Neuron (in vitro differentiated cells): ENCODE data around the gene IQSEC1.

Source experiments
- H2AFZ ChIP-seq: one replicate; pipeline ENCODE4 v1.6.1; 2013; ENCODE audit warnings: low read depth, mild to moderate bottlenecking, inconsistent platforms, low read length, moderate library complexity
- H3K27me3 ChIP-seq: one replicate; pipeline ENCODE4 v1.6.1; 2013; ENCODE audit warnings: low read length; ENCODE audit not compliant: insufficient read depth
- H3K36me3 ChIP-seq: one replicate; pipeline ENCODE4 v1.6.1; 2013; ENCODE audit warnings: low read length; ENCODE audit not compliant: insufficient read depth
- H3K4me1 ChIP-seq: one replicate; pipeline ENCODE4 v1.6.1; 2013; ENCODE audit warnings: low read length; ENCODE audit not compliant: insufficient read depth
- H3K4me3 ChIP-seq: 2 replicates; pipeline ENCODE4 v1.5.1; 2013; ENCODE audit warnings: mild to moderate bottlenecking, low read length, moderate library complexity
- H3K9me3 ChIP-seq: one replicate; pipeline ENCODE4 v1.6.1; 2013; ENCODE audit warnings: low read length

Gene IQSEC1

DNA sequence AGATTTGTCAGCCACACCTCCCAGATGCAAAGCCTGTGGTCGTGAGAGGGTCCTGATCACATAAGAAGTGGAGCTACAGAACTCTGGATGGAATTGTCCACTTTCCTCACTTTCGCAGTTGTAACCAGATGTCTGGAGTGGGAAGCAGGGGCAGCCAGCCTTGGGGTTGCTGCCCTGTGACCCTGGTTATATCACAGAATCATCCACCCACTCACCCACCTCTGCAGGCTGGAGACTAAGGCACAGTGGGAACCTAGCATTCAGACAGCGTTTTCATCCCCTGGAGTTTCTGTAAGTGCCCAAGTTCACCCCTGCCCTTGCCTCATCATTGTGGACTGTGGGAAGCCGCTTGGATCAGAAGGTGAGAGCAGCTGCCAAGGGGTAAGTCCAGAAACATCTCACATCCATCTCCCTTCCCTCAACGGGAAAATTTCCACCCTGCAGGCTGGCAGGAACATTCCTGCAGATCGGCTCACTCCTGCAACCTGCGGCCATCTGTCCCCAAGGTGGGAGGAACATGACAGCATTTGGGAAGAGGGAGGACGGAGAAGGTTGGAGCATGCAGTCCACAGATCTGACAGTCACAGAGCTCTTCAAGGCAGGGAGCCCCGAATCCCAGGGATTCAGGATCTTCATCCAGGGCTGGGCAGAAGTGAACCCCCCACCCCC, 2.9 kb upstream of the IQSEC1 start:
- peaks cover 7% of the 10 kb centered on the region for H3K27me3 ChIP-seq

DNA sequence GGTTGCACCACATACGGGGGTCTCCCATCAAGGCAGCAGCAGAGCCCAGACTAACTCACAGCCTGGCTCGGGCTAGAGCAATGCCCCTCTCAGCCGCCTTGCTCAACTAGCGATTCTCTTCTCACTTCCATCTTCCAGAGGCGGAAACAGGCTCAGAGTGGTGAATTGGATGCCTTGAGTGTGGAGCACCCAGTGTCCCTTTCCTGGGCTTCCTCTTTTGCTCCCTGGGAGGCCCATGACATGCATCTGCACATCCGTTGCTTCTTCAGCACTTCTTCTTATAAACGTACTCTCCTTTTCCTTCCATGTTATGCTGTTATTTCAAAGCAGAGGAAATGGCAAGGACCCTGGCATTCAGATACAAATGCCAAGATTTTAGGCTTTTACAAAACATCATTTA, 2.1 kb upstream of the IQSEC1 start:
- H2AFZ ChIP-seq: no peak overlapping the region
- H3K27me3 ChIP-seq: peaks cover 7% of the 10 kb centered on the region
- no peaks in the 10 kb centered on the region for H3K9me3 ChIP-seq
- no peaks in the 10 kb centered on the region for H3K36me3 ChIP-seq
- no peak overlapping the region for H3K4me3 ChIP-seq
- peaks cover 27% of the 10 kb centered on the region for H3K4me1 ChIP-seq

More for the DNA sequence above, 2.9 kb upstream of the IQSEC1 start:
- no peaks in the 10 kb centered on the region for H3K36me3 ChIP-seq
- H3K9me3 ChIP-seq: no peaks in the 10 kb centered on the region
- H2AFZ ChIP-seq: no peak overlapping the region
- peaks cover 20% of the 10 kb centered on the region for H3K4me1 ChIP-seq
- no peak overlapping the region for H3K4me3 ChIP-seq

DNA sequence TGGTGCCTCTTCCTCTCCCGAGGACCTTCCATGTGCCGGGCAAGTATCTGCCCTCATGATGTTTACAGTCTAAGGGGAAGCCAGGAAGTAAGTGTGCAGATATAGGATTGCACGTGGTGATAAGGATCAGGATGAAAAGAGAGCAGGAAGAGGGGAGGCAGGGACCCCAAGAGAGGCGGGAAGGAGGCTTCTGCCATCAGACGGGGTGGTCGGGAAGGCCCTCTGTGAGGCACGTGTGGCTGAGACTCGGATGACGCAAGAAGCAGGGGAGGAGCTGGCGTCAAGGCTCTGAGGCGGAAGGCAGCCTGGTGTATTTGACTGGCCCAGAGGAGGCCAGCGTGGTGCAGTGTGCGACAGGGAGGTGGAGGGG, 762 bp upstream of the IQSEC1 start:
- no peaks in the 10 kb centered on the region for H3K9me3 ChIP-seq
- H3K4me3 ChIP-seq: peak overlapping the region; percentile 46
- no peak overlapping the region for H2AFZ ChIP-seq
- H3K27me3 ChIP-seq: peaks cover 7% of the 10 kb centered on the region
- peaks cover 34% of the 10 kb centered on the region for H3K4me1 ChIP-seq
- H3K36me3 ChIP-seq: no peaks in the 10 kb centered on the region

DNA sequence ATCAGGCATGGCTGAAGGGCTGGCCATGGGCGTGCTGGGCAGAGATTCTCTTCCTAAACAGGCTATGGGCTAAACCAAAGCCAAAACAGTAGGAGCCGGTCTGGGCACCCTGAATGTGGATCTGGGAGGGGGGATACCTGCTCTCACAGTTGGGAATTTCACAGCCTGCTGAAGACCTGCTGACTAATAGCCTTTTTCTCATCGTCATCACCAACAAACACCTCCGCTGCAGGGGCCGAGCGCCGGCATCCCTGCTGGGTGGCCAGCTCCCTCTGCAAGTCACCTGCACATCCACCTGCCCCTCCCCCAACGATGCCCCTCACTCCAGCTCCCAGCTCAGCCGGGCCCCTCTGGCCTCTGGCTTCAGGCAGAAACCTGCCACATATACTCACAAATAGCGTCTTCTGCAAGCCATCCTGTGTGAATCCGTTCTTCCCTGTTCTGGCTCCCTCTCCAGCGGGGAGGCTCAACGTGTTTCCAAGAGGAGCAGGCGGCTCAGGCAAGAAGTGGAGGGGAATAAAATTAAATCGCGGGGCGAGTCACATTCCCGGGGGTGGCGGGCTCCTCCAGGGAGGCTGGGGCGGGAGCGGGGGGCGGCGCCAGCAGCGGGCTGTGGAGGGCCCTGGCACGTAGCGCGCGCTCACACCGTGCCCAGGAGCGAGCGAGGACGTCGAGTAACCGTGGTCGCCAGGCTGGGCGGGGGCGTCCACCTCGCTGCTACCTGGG, 466 bp downstream of the IQSEC1 start:
- Histone ChIP-seq H3K36me3 (no peaks in the 10 kb centered on the region), H3K4me1 (peaks cover 34% of the 10 kb centered on the region), H3K9me3 (no peaks in the 10 kb centered on the region), H3K27me3 (peaks cover 7% of the 10 kb centered on the region), H2AFZ (peak overlapping the region; percentile 62), H3K4me3 (peak overlapping the region; percentile 46)

DNA sequence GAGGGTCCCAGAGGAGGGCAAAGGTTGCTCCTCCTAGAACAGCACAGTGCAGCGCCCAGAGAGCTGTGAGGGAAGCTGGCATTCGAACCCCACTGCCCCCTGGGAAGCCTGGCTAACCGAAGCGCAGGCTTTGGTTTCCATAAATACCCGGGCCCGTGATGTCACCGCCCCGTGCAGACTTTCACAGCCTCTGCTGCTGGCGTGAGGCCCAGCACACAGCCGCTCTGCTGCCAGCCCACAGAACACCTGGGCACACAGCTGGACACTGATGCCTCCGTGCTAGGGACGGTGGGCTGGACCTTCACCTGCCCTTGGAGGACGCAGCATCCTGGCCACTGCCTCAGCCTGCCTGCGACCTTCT, 1.0 kb downstream of the IQSEC1 start:
- peak overlapping the region; percentile 46 for H3K4me3 ChIP-seq
- H3K27me3 ChIP-seq: peaks cover 7% of the 10 kb centered on the region
- no peak overlapping the region for H2AFZ ChIP-seq
- H3K36me3 ChIP-seq: no peaks in the 10 kb centered on the region
- H3K4me1 ChIP-seq: peaks cover 34% of the 10 kb centered on the region
- no peaks in the 10 kb centered on the region for H3K9me3 ChIP-seq

DNA sequence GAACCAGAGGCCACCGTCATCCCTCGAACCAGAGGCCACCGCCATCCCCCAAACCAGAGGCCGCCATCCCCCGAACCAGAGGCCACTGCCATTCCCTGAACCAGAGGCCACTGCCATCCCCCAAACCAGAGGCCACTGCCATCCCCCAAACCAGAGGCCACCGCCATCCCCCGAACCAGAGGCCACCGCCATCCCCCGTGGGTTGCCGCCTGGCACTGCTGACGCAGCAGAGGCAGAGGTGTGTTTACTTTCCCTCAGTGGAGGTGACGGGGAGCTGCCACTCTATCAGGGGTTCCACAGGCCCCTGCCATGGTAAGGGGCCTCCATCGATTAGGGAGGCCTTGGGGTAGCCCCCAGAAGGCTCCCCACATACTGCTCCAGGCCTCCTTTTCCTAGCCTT, 1.5 kb downstream of the IQSEC1 start:
- peaks cover 7% of the 10 kb centered on the region for H3K27me3 ChIP-seq

DNA sequence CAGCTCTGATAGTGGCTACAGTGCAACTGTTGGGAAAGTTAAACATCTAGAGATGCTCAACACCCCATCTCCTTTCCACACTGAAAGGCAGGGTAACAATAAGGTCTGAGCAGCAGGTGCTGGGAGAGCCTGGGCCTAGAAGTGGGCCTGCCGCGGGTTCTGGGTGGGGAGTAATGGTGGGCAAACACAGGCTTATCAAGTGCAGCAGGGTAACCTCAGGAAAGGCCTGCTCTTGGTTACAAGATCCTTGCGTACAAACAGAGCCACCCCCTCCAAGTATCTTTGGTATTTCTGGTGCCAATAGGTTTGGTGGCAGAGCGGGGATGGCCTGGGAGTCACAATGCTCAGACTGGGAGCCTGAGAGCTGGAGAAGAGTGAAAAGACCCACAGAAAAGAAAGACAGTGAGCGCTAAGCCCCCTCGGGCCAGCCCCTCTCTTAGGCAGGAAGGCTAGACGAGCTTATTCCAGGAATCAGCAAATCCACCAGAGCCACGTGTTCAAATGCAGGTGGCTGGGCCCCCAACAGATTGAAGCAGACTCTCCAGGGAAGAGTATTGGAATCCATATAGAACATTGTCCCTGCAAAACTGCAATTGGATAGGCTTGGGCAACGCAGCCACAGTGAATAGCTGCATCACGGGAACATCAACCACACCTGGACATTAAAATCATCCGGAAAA, 2.7 kb downstream of the IQSEC1 start:
- H3K4me3 ChIP-seq: no peak overlapping the region

More for the DNA sequence above, 1.5 kb downstream of the IQSEC1 start:
- Histone ChIP-seq H3K9me3 (no peaks in the 10 kb centered on the region), H3K4me3 (no peak overlapping the region), H3K36me3 (no peaks in the 10 kb centered on the region), H3K4me1 (peaks cover 37% of the 10 kb centered on the region), H2AFZ (no peak overlapping the region)

DNA sequence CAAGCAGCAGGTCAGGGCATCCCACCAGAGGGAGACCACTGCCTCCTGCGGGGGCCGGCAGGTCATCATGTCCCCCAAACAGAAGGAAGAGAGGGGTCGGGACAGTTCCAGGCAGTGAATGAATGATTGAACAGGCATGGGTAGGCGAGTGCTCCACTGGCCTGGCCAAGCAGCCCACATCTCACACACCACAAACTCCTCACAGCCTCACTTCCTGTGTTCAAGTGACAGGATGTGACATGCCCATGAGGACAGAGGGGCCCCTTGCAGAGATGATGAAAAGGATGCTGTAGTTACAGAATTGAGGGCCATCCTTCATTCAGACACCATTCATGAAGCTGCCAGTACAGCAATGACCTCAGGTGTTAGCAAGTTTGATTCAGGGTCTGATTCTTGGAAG, 3.7 kb downstream of the IQSEC1 start:
- Histone ChIP-seq H2AFZ (no peak overlapping the region), H3K9me3 (no peaks in the 10 kb centered on the region), H3K27me3 (no peaks in the 10 kb centered on the region), H3K36me3 (no peaks in the 10 kb centered on the region), H3K4me3 (no peak overlapping the region), H3K4me1 (peaks cover 40% of the 10 kb centered on the region)

More for the DNA sequence above, 2.7 kb downstream of the IQSEC1 start:
- H3K27me3 ChIP-seq: peaks cover 3% of the 10 kb centered on the region
- peaks cover 40% of the 10 kb centered on the region for H3K4me1 ChIP-seq
- H3K36me3 ChIP-seq: no peaks in the 10 kb centered on the region
- H3K9me3 ChIP-seq: no peaks in the 10 kb centered on the region
- no peak overlapping the region for H2AFZ ChIP-seq

DNA sequence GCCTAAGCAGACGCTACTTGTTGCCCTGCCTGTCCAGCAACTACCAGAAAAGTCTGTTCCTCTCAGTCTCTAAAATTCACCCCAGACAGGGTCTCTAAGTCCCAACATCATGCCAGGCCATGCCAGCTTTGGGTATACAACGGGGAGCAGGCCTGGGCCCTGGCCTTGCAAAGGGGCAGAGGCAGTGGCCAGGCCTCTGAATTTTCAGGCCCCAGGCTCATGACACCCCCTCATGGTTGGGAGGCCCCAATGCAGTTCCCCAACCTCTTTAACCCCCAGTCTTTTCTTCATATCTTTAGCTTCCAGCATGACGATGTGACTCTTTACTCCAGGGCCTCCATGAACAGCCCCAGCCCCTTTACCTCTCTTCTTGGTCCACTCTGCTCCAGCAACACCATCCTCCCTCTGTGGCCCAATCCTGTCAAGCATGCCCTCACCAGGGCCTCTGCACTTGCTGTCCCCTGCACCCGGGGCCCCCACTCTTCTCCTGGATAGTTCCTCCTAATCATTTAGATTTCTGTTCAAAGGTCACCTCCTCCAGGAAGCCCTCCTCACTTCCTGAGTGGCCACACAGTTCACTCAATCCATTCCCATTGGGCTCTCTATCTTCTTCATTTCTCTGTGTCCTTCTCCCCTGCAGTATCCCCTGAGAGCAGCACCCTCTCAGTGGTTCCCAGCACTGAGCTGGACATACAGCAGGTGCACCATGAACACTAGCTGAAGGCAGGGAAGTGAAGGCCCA, 4.8 kb downstream of the IQSEC1 start:
- no peaks in the 10 kb centered on the region for H3K9me3 ChIP-seq
- peaks cover 35% of the 10 kb centered on the region for H3K4me1 ChIP-seq
- H3K4me3 ChIP-seq: no peak overlapping the region
- no peaks in the 10 kb centered on the region for H3K27me3 ChIP-seq
- no peaks in the 10 kb centered on the region for H3K36me3 ChIP-seq
- no peak overlapping the region for H2AFZ ChIP-seq

DNA sequence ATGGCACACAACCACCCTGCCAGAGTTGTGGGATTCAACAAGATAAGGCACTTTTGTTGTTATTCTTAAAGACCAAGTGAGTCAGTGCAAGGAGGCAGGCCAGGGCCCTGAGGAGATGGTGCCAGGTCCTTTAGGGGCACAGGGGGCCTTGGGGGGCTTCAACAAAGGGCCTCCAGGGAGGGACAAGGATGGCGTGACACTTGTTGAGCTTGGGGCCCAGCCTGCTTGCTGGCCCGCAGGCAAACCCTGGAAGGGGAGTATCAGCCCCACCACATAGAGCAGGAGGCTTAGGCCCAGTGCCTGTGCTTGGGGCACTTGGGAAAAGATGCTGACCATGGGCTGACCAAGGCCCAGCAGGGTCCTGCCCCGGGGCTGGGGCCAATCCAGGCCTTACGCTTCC, 5.5 kb downstream of the IQSEC1 start:
- H3K36me3 ChIP-seq: no peaks in the 10 kb centered on the region
- H3K4me3 ChIP-seq: no peak overlapping the region
- H3K27me3 ChIP-seq: no peaks in the 10 kb centered on the region
- H2AFZ ChIP-seq: no peak overlapping the region
- no peaks in the 10 kb centered on the region for H3K9me3 ChIP-seq
- peaks cover 33% of the 10 kb centered on the region for H3K4me1 ChIP-seq

DNA sequence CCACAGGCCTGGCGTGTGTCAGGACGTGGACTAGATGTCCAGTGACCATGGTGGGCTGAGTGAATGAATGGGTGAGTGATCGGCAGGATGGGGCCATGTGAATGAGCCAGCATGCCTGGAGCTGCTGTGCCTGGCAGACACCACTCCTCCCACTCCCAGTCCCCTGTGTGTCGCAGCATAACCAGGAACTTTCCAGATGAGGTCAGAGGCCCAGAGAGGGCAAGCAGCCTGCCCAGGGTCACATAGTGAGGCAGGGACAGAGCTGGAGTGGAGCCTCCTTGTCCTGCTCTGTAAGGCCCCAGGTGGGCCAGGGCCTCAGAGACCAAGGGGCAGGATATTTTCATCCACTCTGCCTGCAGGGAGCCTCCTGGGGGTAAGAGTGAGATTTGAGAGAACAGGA, 6.4 kb downstream of the IQSEC1 start:
- Histone ChIP-seq H3K4me3 (no peak overlapping the region), H2AFZ (no peak overlapping the region), H3K9me3 (no peaks in the 10 kb centered on the region), H3K36me3 (no peaks in the 10 kb centered on the region), H3K4me1 (peaks cover 24% of the 10 kb centered on the region), H3K27me3 (no peaks in the 10 kb centered on the region)

DNA sequence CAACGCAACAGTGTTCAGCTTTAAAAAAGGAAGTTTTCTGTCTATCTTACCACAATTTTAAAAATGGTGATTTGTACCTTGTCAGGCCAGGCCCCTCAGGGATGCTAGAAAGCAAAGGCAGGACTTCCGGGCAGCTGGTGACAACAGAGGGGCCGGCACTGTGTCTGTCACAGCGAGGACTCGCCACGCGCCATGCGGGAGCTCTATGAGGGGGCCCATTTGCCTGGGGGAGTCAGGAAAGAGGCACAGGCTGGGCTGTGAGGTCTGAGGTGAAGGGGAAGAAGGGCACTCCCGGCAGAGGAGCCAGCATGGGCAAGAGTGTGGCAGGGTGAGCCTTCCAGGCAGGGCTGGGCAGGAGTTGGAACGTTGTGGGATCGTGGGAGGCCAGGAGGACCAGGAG, 7.0 kb downstream of the IQSEC1 start:
- H3K9me3 ChIP-seq: no peaks in the 10 kb centered on the region
- H3K4me3 ChIP-seq: no peak overlapping the region
- H3K36me3 ChIP-seq: no peaks in the 10 kb centered on the region
- H3K4me1 ChIP-seq: peaks cover 22% of the 10 kb centered on the region
- H2AFZ ChIP-seq: no peak overlapping the region
- H3K27me3 ChIP-seq: no peaks in the 10 kb centered on the region

DNA sequence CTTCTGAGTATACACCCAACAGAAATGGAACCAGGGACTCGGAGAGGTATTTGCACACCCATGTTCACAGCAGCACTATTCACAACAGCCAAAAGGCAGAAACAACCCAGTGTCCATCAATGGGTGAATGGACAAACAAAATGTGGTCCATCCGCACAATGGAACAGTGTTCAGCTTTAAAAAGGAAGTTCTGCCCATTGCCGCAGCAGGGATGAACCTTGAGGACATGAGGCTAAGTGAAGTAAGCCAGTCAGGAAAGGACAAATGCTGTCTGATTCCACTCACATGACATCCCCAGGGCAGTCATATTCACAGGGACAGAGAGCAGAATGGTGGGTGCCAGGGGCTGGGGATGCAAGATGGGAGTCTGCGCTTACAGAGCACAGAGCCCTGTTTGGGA, 7.5 kb downstream of the IQSEC1 start:
- no peak overlapping the region for H3K4me3 ChIP-seq
- no peaks in the 10 kb centered on the region for H3K36me3 ChIP-seq
- no peaks in the 10 kb centered on the region for H3K27me3 ChIP-seq
- H2AFZ ChIP-seq: no peak overlapping the region
- no peaks in the 10 kb centered on the region for H3K9me3 ChIP-seq
- H3K4me1 ChIP-seq: peaks cover 17% of the 10 kb centered on the region
